Progenitor cell of endocrine pancreas (in vitro differentiated cells): Measurements from ENCODE around the gene UBE4B. TPM values are rescaled to one million over a fixed set of nuclear protein-coding genes. Genes with fewer than 3 reads are reported as not detected.

Source experiments
- DNase-seq: peaks from one replicate; pipeline ENCODE4 v3.0.0; 2021; ENCODE audit warnings: low spot score; ENCODE audit not compliant: unreplicated experiment
- H3K27ac Mint-ChIP-seq: 2 replicates; pipeline ENCODE4 v1.8.0; 2021; ENCODE audit warnings: mild to moderate bottlenecking, moderate library complexity, mixed read lengths
- H3K27me3 Mint-ChIP-seq: 2 replicates; pipeline ENCODE4 v1.8.0; 2021; ENCODE audit warnings: mixed read lengths
- H3K36me3 Mint-ChIP-seq: 2 replicates; pipeline ENCODE4 v1.8.0; 2022; ENCODE audit warnings: mixed read lengths; ENCODE audit not compliant: insufficient read depth
- H3K4me1 Mint-ChIP-seq: 2 replicates; pipeline ENCODE4 v1.8.0; 2021; ENCODE audit warnings: low read depth, mixed read lengths
- H3K4me3 Mint-ChIP-seq: 2 replicates; pipeline ENCODE4 v1.8.0; 2021; ENCODE audit warnings: low read depth, mild to moderate bottlenecking, moderate library complexity, mixed read lengths
- H3K9me3 Mint-ChIP-seq: 2 replicates; pipeline ENCODE4 v1.8.0; 2021; ENCODE audit warnings: low read depth, mixed read lengths
- total RNA-seq: library from RNA; stranded (reverse); gene quantifications from 2 replicates; pipeline ENCODE4 v1.2.1, GENCODE V29; 2021
- TF ChIP-seq, protein P1 (sequence below): fragments of 200-600 bp; sonication (generic); IDR thresholded peaks from one replicate; pipeline ENCODE4 v1.5.0; 2021; ENCODE audit warnings: antibody characterized with exemption, mild to moderate bottlenecking; ENCODE audit not compliant: unreplicated experiment

The UBE4B gene
- total RNA-seq, 1 donor from 2014 or later = 78.1 TPM

DNA sequence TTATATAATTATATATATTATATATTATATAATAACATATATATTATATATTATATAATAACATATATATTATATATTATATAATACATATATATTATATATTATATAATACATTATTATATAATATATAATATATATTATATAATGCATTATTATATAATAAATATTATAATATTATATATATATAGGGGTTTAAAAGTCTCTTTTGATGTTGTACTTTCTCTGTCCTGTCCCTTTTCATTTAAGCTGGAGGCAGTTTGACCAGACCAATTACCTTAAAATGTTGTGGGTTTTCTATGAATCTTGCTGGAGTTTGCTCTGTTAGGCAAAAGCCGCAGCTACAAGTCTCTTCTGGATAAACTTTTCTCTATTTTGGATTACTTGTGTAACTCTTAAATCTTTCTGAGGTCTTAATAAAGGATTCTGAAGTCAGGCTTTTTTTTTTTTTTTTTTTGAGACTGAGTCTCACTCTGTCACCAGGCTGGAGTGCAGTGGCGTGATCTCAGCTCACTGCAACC is 155.4 kb downstream of the UBE4B start:
- Mint-ChIP-seq H3K27ac (no peak overlapping the region), H3K36me3 (peaks cover 4% of the 10 kb centered on the region), H3K27me3 (no peaks in the 10 kb centered on the region), H3K4me1 (peaks cover 2% of the 10 kb centered on the region), H3K9me3 (peaks cover 6% of the 10 kb centered on the region), H3K4me3 (no peak overlapping the region)
- DNase-seq = no peak
- TF ChIP-seq, protein P1, sequence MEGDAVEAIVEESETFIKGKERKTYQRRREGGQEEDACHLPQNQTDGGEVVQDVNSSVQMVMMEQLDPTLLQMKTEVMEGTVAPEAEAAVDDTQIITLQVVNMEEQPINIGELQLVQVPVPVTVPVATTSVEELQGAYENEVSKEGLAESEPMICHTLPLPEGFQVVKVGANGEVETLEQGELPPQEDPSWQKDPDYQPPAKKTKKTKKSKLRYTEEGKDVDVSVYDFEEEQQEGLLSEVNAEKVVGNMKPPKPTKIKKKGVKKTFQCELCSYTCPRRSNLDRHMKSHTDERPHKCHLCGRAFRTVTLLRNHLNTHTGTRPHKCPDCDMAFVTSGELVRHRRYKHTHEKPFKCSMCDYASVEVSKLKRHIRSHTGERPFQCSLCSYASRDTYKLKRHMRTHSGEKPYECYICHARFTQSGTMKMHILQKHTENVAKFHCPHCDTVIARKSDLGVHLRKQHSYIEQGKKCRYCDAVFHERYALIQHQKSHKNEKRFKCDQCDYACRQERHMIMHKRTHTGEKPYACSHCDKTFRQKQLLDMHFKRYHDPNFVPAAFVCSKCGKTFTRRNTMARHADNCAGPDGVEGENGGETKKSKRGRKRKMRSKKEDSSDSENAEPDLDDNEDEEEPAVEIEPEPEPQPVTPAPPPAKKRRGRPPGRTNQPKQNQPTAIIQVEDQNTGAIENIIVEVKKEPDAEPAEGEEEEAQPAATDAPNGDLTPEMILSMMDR = no peak

DNA sequence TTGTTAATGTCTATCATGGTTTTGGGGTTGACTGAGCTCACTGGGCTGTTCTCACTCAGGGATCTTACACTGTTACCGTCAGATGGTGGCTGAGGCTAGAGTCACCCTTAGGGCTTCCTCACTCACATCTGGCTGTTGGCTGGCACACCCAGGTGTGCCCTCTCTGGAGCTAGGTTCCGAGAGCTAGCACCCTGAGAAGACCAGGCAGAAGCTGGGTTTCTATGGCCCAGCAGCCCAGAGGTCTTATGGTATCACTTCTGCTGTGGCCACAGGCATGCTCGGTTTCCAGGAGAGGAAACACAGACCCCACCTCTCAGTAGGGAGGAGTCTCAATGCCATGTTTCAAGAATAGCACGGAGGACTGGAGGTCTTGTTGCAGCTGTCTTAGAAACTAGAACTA is 156.9 kb downstream of the UBE4B start:
- Mint-ChIP-seq H3K36me3 (no peaks in the 10 kb centered on the region), H3K9me3 (peaks cover 6% of the 10 kb centered on the region), H3K4me3 (no peak overlapping the region), H3K27me3 (peaks cover 3% of the 10 kb centered on the region), H3K27ac (no peak overlapping the region), H3K4me1 (peaks cover 2% of the 10 kb centered on the region)
- TF ChIP-seq, protein P1 = no peak
- no peak for DNase-seq

DNA sequence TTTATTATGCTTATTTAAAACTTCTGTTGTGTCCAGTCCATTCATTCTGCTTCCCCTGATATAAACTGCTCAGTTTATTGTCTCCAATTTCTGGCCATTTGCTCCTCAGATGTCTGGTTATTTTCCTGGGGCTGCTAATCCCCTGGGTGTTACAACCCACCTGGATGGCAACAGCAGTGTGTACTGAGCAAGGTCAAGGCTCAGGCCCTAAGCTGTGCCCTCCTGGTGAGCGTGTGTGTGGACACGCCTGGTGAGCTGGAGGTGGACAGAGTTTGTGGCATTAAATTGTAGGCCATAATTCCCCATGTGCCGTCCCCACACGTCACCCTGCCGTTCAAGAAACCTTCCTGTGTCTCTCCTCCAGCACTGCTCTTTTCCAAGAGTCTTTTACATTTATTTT is 159.5 kb downstream of the UBE4B start:
- Mint-ChIP-seq H3K4me3 (no peak overlapping the region), H3K4me1 (no peaks in the 10 kb centered on the region), H3K27ac (no peak overlapping the region), H3K9me3 (peaks cover 6% of the 10 kb centered on the region), H3K27me3 (peaks cover 3% of the 10 kb centered on the region), H3K36me3 (no peaks in the 10 kb centered on the region)
- TF ChIP-seq, protein P1 = no peak
- no peak for DNase-seq

DNA sequence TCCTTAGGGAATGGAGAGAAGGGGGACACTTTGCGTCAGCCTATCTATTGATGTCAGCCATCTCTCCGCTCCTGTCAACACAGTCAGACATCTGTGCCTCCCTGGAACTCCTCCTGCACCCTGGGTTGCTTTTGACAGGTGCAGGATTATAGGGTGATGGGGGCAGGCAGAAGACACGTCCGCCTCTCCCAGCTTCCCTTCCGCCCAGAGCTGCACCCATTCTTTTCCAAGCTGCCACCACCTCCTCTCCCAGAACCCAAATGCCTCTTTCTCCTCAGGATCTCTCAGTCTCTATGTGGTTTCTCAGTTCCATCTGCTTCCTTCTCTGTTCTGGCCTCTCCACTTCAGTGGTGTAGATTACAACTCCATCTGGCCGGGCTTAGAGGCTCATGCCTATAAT is 160.5 kb downstream of the UBE4B start:
- DNase-seq = no peak
- H3K9me3 Mint-ChIP-seq = peaks cover 5% of the 10 kb centered on the region
- no peak overlapping the region for H3K4me3 Mint-ChIP-seq
- TF ChIP-seq, protein P1 = no peak
- no peak overlapping the region for H3K27ac Mint-ChIP-seq
- H3K4me1 Mint-ChIP-seq = no peaks in the 10 kb centered on the region
- peaks cover 3% of the 10 kb centered on the region for H3K27me3 Mint-ChIP-seq
- no peaks in the 10 kb centered on the region for H3K36me3 Mint-ChIP-seq

DNA sequence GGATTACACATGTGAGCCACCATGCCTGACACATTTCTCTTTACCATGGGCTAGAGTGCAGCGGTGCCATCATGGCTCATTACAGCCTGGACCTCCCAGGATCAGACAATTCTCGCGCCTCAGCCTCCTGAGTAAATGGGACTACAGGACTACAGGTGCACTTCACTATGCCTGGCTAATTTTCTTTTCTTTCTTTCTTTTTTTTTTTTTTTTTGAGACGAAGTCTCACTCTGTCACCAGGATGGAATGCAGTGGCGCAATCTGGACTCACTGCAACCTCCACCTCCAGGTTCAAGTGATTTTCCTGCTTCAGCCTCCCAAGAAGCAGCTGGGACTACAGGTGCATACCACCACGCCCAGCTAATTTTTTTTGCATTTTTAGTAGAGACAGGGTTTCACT is 162.8 kb downstream of the UBE4B start:
- TF ChIP-seq, protein P1 = no peak
- Mint-ChIP-seq H3K27ac (no peak overlapping the region), H3K36me3 (no peaks in the 10 kb centered on the region)

More for the DNA sequence above, 162.8 kb downstream of the UBE4B start:
- Mint-ChIP-seq H3K27me3 (peaks cover 3% of the 10 kb centered on the region), H3K9me3 (no peaks in the 10 kb centered on the region), H3K4me3 (no peak overlapping the region), H3K4me1 (no peaks in the 10 kb centered on the region)
- DNase-seq = no peak
